Endodermal cell (in vitro differentiated cells): ENCODE measurements around the gene DMP1. TPM values are rescaled to one million over a fixed set of nuclear protein-coding genes. Genes with fewer than 3 reads are reported as not detected.

Experiments used
- DNase-seq: peaks from one replicate; pipeline ENCODE4 v3.0.0-alpha.2; 2017
- H3K27ac ChIP-seq: 2 replicates; pipeline ENCODE4 v1.5.1; 2013; ENCODE audit warnings: mild to moderate bottlenecking, low read depth, low read length, moderate library complexity
- H3K27me3 ChIP-seq: 2 replicates; pipeline ENCODE4 v1.6.1; 2013; ENCODE audit warnings: mild to moderate bottlenecking, low read length, moderate library complexity; ENCODE audit not compliant: insufficient read depth, control insufficient read depth, poor library complexity, severe bottlenecking
- H3K36me3 ChIP-seq: 2 replicates; pipeline ENCODE4 v1.7.0; 2013; ENCODE audit warnings: mild to moderate bottlenecking, low read length, moderate library complexity; ENCODE audit not compliant: control insufficient read depth, insufficient read depth
- H3K4me1 ChIP-seq: one replicate; pipeline ENCODE4 v1.7.0; 2013; ENCODE audit warnings: low read length; ENCODE audit not compliant: control insufficient read depth, insufficient read depth
- H3K4me3 ChIP-seq: 2 replicates; pipeline ENCODE4 v1.5.1; 2013; ENCODE audit warnings: mild to moderate bottlenecking, low read length, moderate library complexity
- H3K9ac ChIP-seq: 2 replicates; pipeline ENCODE4 v1.6.1; 2013; ENCODE audit warnings: mild to moderate bottlenecking, low read length, moderate library complexity; ENCODE audit not compliant: poor library complexity, severe bottlenecking; ENCODE audit errors: extremely low read depth
- H3K9me3 ChIP-seq: 2 replicates; pipeline ENCODE4 v1.6.1; 2013; ENCODE audit warnings: mild to moderate bottlenecking, low read length, moderate library complexity; ENCODE audit not compliant: control insufficient read depth
- H3K27ac Mint-ChIP-seq: 2 replicates; pipeline ENCODE4 v1.8.0; 2020; ENCODE audit warnings: mixed read lengths
- H3K27me3 Mint-ChIP-seq: 2 replicates; pipeline ENCODE4 v1.8.0; 2021; ENCODE audit warnings: mild to moderate bottlenecking, mixed read lengths; ENCODE audit not compliant: insufficient read depth
- H3K36me3 Mint-ChIP-seq: 2 replicates; pipeline ENCODE4 v1.8.0; 2020; ENCODE audit warnings: low read depth, mixed read lengths
- H3K4me1 Mint-ChIP-seq: 2 replicates; pipeline ENCODE4 v1.8.0; 2020; ENCODE audit warnings: mixed read lengths
- H3K4me3 Mint-ChIP-seq: 2 replicates; pipeline ENCODE4 v1.8.0; 2020; ENCODE audit warnings: mild to moderate bottlenecking, moderate library complexity, mixed read lengths
- H3K9me3 Mint-ChIP-seq: 2 replicates; pipeline ENCODE4 v1.8.0; 2020; ENCODE audit warnings: mild to moderate bottlenecking, mixed read lengths
- WGBS, 2 experiments: methylation state at CpG; one replicate each; pipeline versions ENCODE4 v1.1.5 to v1.1.7; 2013; ENCODE audit warnings: missing lambda C conversion rate in 2 of 2, mixed read lengths in 1 of 2; ENCODE audit not compliant: insufficient coverage in 1 of 2, insufficient read length in 1 of 2; 5-methylcytosine and 5-hydroxymethylcytosine counted together
- long read RNA-seq, 4 experiments: library from polyadenylated mRNA in 2 of 4; library from RNA in 1 of 4; library from capped mRNA in 1 of 4; stranded (forward) in 3 of 4; unstranded in 1 of 4; transcript quantifications; one replicate each; pipeline ENCODE4 v2.0.0, GENCODE V29; 2020 to 2021; ENCODE audit warnings: inconsistent platforms in 1 of 4
- polyA plus RNA-seq, 2 experiments: library from polyadenylated mRNA; stranded (reverse); fragments of 50-300 nt; gene quantifications; one replicate each; pipeline ENCODE4 v1.2.3, GENCODE V29; 2013
- total RNA-seq, 2 donors: library from RNA; stranded (reverse); fragmentation: NEBNext Ultra II Directional in 1 of 2; extraction: Animal tissue kit (Norgen Biotek cat#: 25700) in 1 of 2; gene quantifications; 2 replicates in 1 of 2; 3 replicates in 1 of 2; pipeline ENCODE4 v1.2.1, GENCODE V29; 2021
- TF ChIP-seq, protein P1 (sequence below): fragments of 200-600 bp; sonication (generic); conservative IDR thresholded peaks from 2 replicates; pipeline ENCODE4 v1.5.0; 2021; ENCODE audit warnings: antibody characterized with exemption, mild to moderate bottlenecking

Gene DMP1, protein sequence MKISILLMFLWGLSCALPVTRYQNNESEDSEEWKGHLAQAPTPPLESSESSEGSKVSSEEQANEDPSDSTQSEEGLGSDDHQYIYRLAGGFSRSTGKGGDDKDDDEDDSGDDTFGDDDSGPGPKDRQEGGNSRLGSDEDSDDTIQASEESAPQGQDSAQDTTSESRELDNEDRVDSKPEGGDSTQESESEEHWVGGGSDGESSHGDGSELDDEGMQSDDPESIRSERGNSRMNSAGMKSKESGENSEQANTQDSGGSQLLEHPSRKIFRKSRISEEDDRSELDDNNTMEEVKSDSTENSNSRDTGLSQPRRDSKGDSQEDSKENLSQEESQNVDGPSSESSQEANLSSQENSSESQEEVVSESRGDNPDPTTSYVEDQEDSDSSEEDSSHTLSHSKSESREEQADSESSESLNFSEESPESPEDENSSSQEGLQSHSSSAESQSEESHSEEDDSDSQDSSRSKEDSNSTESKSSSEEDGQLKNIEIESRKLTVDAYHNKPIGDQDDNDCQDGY
- under 1 TPM in 1 of 2 donors, not detected in 1; 0.09 TPM for total RNA-seq
- not detected for polyA plus RNA-seq (2013, experiment 1 of 2)
- not detected for polyA plus RNA-seq (2013, experiment 2 of 2)
- long read RNA-seq, experiment 1: 0 reads
- long read RNA-seq, experiment 2: 0 reads
- long read RNA-seq, experiment 3, partial matches to known transcripts: 0 of 4 reads
- long read RNA-seq, experiment 3, other reads (novel, unspliced or antisense): 4 of 4 reads
- long read RNA-seq, experiment 4: 0 reads

DNA sequence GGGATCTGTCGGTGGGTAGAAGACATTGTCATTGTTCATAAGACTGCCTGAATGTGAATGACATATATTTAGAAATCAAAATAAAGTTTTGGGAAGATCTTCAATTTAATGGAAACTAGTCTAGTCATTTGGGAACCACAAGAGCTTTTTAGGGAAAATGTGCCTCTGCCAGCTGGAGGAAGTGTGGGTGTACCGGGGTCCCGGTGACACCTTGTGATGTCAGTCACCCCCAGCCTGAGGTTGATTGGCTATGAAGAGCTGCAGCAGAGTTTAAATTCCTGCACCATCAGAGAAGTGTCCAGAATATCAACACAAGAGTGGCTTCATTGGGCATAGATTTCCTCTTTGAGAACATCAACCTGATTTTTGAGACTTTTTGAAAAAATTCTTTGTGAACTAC is at the start of gene DMP1:
DMP1 (plus strand) TSS at position 301 of the 400 bp plus-strand sequence. CDS start 6,213 bp downstream, outside the sequence.
- Histone ChIP-seq H3K9me3 (no peaks in the 10 kb centered on the region), H3K9ac (no peak within 1 kb of the TSS), H3K27ac (no peak within 1 kb of the TSS), H3K4me3 (no peak within 1 kb of the TSS), H3K36me3 (no peaks in the 10 kb centered on the region), H3K4me1 (no peaks in the 10 kb centered on the region), H3K27me3 (no peaks in the 10 kb centered on the region)
- H3K27me3 Mint-ChIP-seq: no peaks in the 10 kb centered on the region
- H3K4me1 Mint-ChIP-seq: peaks cover 11% of the 10 kb centered on the region
- H3K27ac Mint-ChIP-seq: no peak within 1 kb of the TSS
- TF ChIP-seq, protein P1, sequence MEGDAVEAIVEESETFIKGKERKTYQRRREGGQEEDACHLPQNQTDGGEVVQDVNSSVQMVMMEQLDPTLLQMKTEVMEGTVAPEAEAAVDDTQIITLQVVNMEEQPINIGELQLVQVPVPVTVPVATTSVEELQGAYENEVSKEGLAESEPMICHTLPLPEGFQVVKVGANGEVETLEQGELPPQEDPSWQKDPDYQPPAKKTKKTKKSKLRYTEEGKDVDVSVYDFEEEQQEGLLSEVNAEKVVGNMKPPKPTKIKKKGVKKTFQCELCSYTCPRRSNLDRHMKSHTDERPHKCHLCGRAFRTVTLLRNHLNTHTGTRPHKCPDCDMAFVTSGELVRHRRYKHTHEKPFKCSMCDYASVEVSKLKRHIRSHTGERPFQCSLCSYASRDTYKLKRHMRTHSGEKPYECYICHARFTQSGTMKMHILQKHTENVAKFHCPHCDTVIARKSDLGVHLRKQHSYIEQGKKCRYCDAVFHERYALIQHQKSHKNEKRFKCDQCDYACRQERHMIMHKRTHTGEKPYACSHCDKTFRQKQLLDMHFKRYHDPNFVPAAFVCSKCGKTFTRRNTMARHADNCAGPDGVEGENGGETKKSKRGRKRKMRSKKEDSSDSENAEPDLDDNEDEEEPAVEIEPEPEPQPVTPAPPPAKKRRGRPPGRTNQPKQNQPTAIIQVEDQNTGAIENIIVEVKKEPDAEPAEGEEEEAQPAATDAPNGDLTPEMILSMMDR: no peak
- no peaks in the 10 kb centered on the region for H3K9me3 Mint-ChIP-seq
- DNase-seq: no peak
- H3K4me3 Mint-ChIP-seq: no peak within 1 kb of the TSS
- 90 to 94% methylated on average over 2 to 3 of the region's 3 CpGs for WGBS, 2 experiments
- no peaks in the 10 kb centered on the region for H3K36me3 Mint-ChIP-seq

DNA sequence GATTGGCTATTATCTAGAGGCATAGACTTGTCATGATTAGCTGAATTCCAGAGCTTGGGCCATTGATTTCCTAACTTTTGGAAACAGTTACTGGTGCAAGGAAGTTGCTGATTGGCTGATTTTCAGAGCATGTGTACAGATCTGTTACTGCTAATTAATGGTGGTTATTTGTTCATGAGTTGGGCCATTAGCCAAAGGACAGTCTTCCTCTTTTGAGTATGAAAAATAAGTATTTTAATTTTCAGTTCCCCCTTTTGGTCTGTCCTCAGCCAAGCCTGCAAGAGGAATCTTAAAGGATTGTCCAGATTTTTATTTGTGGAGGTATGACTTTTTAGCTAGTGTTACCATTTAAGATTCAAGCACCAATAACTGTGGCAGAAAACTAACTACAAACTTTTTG is 48.7 kb upstream of the DMP1 start:
- no peak overlapping the region for H3K9ac ChIP-seq
- no peak overlapping the region for H3K27ac ChIP-seq
- no peaks in the 10 kb centered on the region for H3K36me3 ChIP-seq
- no peaks in the 10 kb centered on the region for H3K4me1 Mint-ChIP-seq
- H3K4me3 Mint-ChIP-seq: no peak overlapping the region
- no peak overlapping the region for H3K4me3 ChIP-seq
- DNase-seq: no peak
- no peak overlapping the region for H3K27ac Mint-ChIP-seq
- no peaks in the 10 kb centered on the region for H3K36me3 Mint-ChIP-seq
- H3K9me3 ChIP-seq: no peaks in the 10 kb centered on the region
- TF ChIP-seq, protein P1: no peak
- H3K4me1 ChIP-seq: no peaks in the 10 kb centered on the region
- no peaks in the 10 kb centered on the region for H3K27me3 ChIP-seq
- no peaks in the 10 kb centered on the region for H3K27me3 Mint-ChIP-seq
- H3K9me3 Mint-ChIP-seq: peaks cover 10% of the 10 kb centered on the region

DNA sequence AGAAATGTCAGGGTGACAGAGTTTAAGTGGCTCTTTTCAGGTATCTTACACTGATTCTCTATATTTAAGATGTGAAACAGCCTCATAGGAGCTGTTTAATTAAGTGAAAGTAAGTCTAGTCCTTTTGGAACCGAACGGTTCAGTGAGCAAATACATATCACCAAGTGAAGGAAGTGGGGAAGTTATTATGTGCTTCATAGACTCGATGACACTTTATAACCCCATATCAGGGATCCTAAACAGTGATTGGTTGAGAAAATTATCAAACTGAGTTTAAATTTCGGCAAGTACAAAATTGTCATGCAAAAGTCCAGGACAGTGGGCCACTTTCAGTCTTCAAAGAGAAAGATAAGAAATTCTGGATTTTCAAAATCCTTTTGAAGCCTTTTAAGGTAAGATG is 41.9 kb upstream of the DMP1 start, which contains the start of gene DSPP:
DSPP (plus strand) TSS at position 301 of the 400 bp plus-strand sequence. CDS start 2,380 bp downstream, outside the sequence.
- no peak within 1 kb of the TSS for H3K27ac Mint-ChIP-seq
- peaks cover 2% of the 10 kb centered on the region for H3K27me3 Mint-ChIP-seq
- Histone ChIP-seq H3K27me3 (no peaks in the 10 kb centered on the region), H3K36me3 (no peaks in the 10 kb centered on the region), H3K4me1 (no peaks in the 10 kb centered on the region), H3K27ac (no peak within 1 kb of the TSS), H3K9ac (no peak within 1 kb of the TSS), H3K4me3 (no peak within 1 kb of the TSS), H3K9me3 (no peaks in the 10 kb centered on the region)
- WGBS, 2 experiments: 80 to 89% methylated on average over 3 to 4 of the region's 4 CpGs
- H3K9me3 Mint-ChIP-seq: peaks cover 3% of the 10 kb centered on the region
- no peak for DNase-seq
- no peaks in the 10 kb centered on the region for H3K4me1 Mint-ChIP-seq
- no peak within 1 kb of the TSS for H3K4me3 Mint-ChIP-seq
- H3K36me3 Mint-ChIP-seq: no peaks in the 10 kb centered on the region
- TF ChIP-seq, protein P1: no peak
